ENCODE data around the gene CFAP90.

Gene CFAP90

GRCh38 chr5:7884491-7885267 is 33.7 kb upstream of the CFAP90 start:
- H3K4me3 ChIP-seq (ENCODE audit: low read length), result no peak overlapping the region
- DNase-seq (ENCODE audit: low read depth), result no peak
- no peak for TF ChIP-seq CTCF (IDR thresholded peaks at IDR 0.05; ENCODE audit: insufficient read depth, low read depth, low read length, missing control alignments)

GRCh38 chr5:7882926-7883325 is 32.0 kb upstream of the CFAP90 start:
- no peak for DNase-seq (ENCODE audit: low read depth)
- no peak overlapping the region for H3K4me3 ChIP-seq (ENCODE audit: low read length)
- no peak for TF ChIP-seq CTCF (IDR thresholded peaks at IDR 0.05; ENCODE audit: insufficient read depth, low read depth, low read length, missing control alignments)

GRCh38 chr5:7881816-7882215 is 30.9 kb upstream of the CFAP90 start:
- no peak for DNase-seq (ENCODE audit: low read depth)
- TF ChIP-seq CTCF (IDR thresholded peaks at IDR 0.05; ENCODE audit: insufficient read depth, low read depth, low read length, missing control alignments), result no peak
- H3K4me3 ChIP-seq (ENCODE audit: low read length), result no peak overlapping the region

- no peak for DNase-seq (ENCODE audit: low read depth)
- no peak overlapping the region for H3K4me3 ChIP-seq (ENCODE audit: low read length)
- TF ChIP-seq CTCF (IDR thresholded peaks at IDR 0.05; ENCODE audit: insufficient read depth, low read depth, low read length, missing control alignments), result no peak
These were observed 30.2 kb upstream of the CFAP90 start for GRCh38 chr5:7881091-7881490.

- DNase-seq (ENCODE audit: low read depth), result peak; percentile 75
- H3K4me3 ChIP-seq (ENCODE audit: low read length), result no peak overlapping the region
- no peak for TF ChIP-seq CTCF (IDR thresholded peaks at IDR 0.05; ENCODE audit: insufficient read depth, low read depth, low read length, missing control alignments)
These were observed 27.5 kb upstream of the CFAP90 start for GRCh38 chr5:7878381-7878873.

GRCh38 chr5:7877851-7878250 is 26.9 kb upstream of the CFAP90 start:
- no peak for TF ChIP-seq CTCF (IDR thresholded peaks at IDR 0.05; ENCODE audit: insufficient read depth, low read depth, low read length, missing control alignments)
- DNase-seq (ENCODE audit: low read depth), result no peak
- no peak overlapping the region for H3K4me3 ChIP-seq (ENCODE audit: low read length)

- peak; percentile 76 for DNase-seq (ENCODE audit: low read depth)
- H3K4me3 ChIP-seq (ENCODE audit: low read length), result no peak overlapping the region
- TF ChIP-seq CTCF (IDR thresholded peaks at IDR 0.05; ENCODE audit: insufficient read depth, low read depth, low read length, missing control alignments), result no peak
These were observed 25.9 kb upstream of the CFAP90 start for GRCh38 chr5:7876867-7877266.

All from epithelial cell of esophagus (primary cell).